ENCODE results near the gene EIF4E.

GRCh38 chr4:98969878-98970785 is 41.2 kb upstream of the EIF4E start:
- TF ChIP-seq CTCF (IDR thresholded peaks at IDR 0.05), result no peak
- TF ChIP-seq POLR2A (IDR thresholded peaks at IDR 0.05), result no peak

Measured in Peyer's patch (tissue), 4 donors.